ENCODE data around the gene PLPPR3.
"Not testable (repeated sequence)": the region's sequence is repeated elsewhere in the genome, so short reads cannot be mapped to it uniquely, and the experiment has no call there.

PLPPR3 gene

GRCh38 chr19:821825-822503 is at the start of gene PLPPR3:
Gene PLPPR3 (minus strand): TSS chr19:821955. CDS start chr19:821559, 396 bp downstream.
- DNase-seq, result peak; percentile 34

GRCh38 chr19:870963-871401 is 49.2 kb upstream of the PLPPR3 start:
- DNase-seq, result peak; percentile 76

GRCh38 chr19:870314-870713 is 48.6 kb upstream of the PLPPR3 start:
- DNase-seq, result no peak

- peak; percentile 79 for DNase-seq
These were observed 47.8 kb upstream of the PLPPR3 start for GRCh38 chr19:869245-870177.

- DNase-seq, result no peak
These were observed 46.9 kb upstream of the PLPPR3 start for GRCh38 chr19:868458-869244.

- DNase-seq, result no peak
These were observed 46.2 kb upstream of the PLPPR3 start for GRCh38 chr19:867855-868457.

GRCh38 chr19:867301-867793 is 45.6 kb upstream of the PLPPR3 start:
- no peak for DNase-seq

- DNase-seq, result no peak
These were observed 45.1 kb upstream of the PLPPR3 start for GRCh38 chr19:866769-867300.

GRCh38 chr19:863315-863620 is 41.5 kb upstream of the PLPPR3 start:
- no peak for DNase-seq

GRCh38 chr19:862581-863314 is 41.0 kb upstream of the PLPPR3 start:
- DNase-seq, result peak; percentile 79

GRCh38 chr19:861756-862580 is 40.2 kb upstream of the PLPPR3 start:
- DNase-seq, result peak; percentile 68

- DNase-seq, result no peak
These were observed 39.5 kb upstream of the PLPPR3 start for GRCh38 chr19:861141-861755.

- no peak for DNase-seq
These were observed 37.4 kb upstream of the PLPPR3 start, which contains the start of gene CFD for GRCh38 chr19:858868-859843. Gene CFD (plus strand): TSS chr19:859664. CDS start chr19:859690, 26 bp downstream.

- DNase-seq, result no peak
These were observed 36.5 kb upstream of the PLPPR3 start for GRCh38 chr19:858284-858683.

GRCh38 chr19:855566-856120 is 33.9 kb upstream of the PLPPR3 start:
- DNase-seq, result no peak

- no peak for DNase-seq
These were observed 33.4 kb upstream of the PLPPR3 start for GRCh38 chr19:855142-855541.

- no peak for DNase-seq
These were observed 32.8 kb upstream of the PLPPR3 start for GRCh38 chr19:854549-854948.

GRCh38 chr19:853614-854220 is 32.0 kb upstream of the PLPPR3 start:
- not testable (repeated sequence) for DNase-seq
